HepG2 (cell line): ENCODE measurements around the gene PKD2L2. TPM values are rescaled to one million over a fixed set of nuclear protein-coding genes. Genes with fewer than 3 reads are reported as not detected.
A peak's percentile ranks its signal among the peaks of the same experiment; 100 is the strongest.

Experiments used
- ATAC-seq: fragments of 200-7000 bp; cut with Tn5 transposase; 3 replicates; pipeline ENCODE4 v1.9.1; 2020; ENCODE audit warnings: mild to moderate bottlenecking, moderate library complexity
- BruUV-seq: library from RNA; stranded (reverse); fragments of 400-500 nt; replicated peaks from 2 replicates; lab custom pipeline; 2021; lab: Mats Ljungman, UMichigan
- CTCF ChIA-PET: fragments of 300-600 bp; formaldehyde crosslinking; extraction: SDS; loops from one replicate; lab custom pipeline; 2021; ENCODE audit warnings: low total read pairs, inconsistent platforms, low intra/inter-chr PET ratio; lab: Yijun Ruan, JAX
- POLR2A ChIA-PET: fragments of 350-600 bp; sonication (Branson Sonifier 250); formaldehyde crosslinking; loops from one replicate; lab custom pipeline; 2020; ENCODE audit warnings: antibody characterized with exemption, inconsistent platforms; lab: Yijun Ruan, JAX
- DNase-seq: peaks from one replicate; pipeline ENCODE4 v3.0.0-alpha.2; 2015; ENCODE audit warnings: low spot score
- FAIRE-seq: peaks from 3 replicates; lab custom pipeline; 2011; peaks lifted over from hg19 to GRCh38; lab: Jason Lieb, UNC
- H2AFZ ChIP-seq: one replicate; pipeline ENCODE4 v1.6.1; 2011; ENCODE audit warnings: low read length, inconsistent platforms
- H3K27ac ChIP-seq: fragments of 300-600 bp; 3 replicates; pipeline ENCODE4 v1.8.0; 2011; ENCODE audit warnings: mixed run types, mild to moderate bottlenecking, mixed read lengths, low read length, inconsistent platforms; ENCODE audit not compliant: insufficient read depth; ENCODE audit errors: extremely low read length
- H3K27me3 ChIP-seq, 2 experiments: fragments of 200-600 bp in 1 of 2; 2 replicates in 1 of 2; 3 replicates in 1 of 2; pipeline versions ENCODE4 v1.6.0 to v1.8.0; 2011; ENCODE audit warnings: low read length in 2 of 2, mild to moderate bottlenecking in 2 of 2, moderate library complexity in 2 of 2, inconsistent platforms in 1 of 2; ENCODE audit not compliant: insufficient read depth in 2 of 2, control insufficient read depth in 1 of 2
- H3K36me3 ChIP-seq, 2 experiments: fragments of 200-600 bp in 1 of 2; replicated peaks in 1 of 2; 2 replicates in 1 of 2; 3 replicates in 1 of 2; pipeline versions ENCODE4 v1.5.1 to v1.8.0; 2011; ENCODE audit warnings: low read length in 2 of 2, inconsistent platforms in 1 of 2; ENCODE audit not compliant: insufficient read depth in 2 of 2, control insufficient read depth in 1 of 2
- H3K4me1 ChIP-seq: 2 replicates; pipeline ENCODE4 v1.5.1; 2012; ENCODE audit warnings: low read length, inconsistent platforms; ENCODE audit not compliant: insufficient read depth
- H3K4me2 ChIP-seq: 2 replicates; pipeline ENCODE4 v1.6.0; 2011; ENCODE audit warnings: low read depth, low read length, inconsistent platforms
- H3K4me3 ChIP-seq, 3 experiments: fragments of 200-600 bp in 1 of 3; sonication (generic), shearing (Covaris generic) in 1 of 3; replicated peaks in 1 of 3; 2 replicates each; pipeline ENCODE4 v1.5.1; 2011 to 2016; ENCODE audit warnings: low read length in 3 of 3, inconsistent platforms in 2 of 3, low read depth in 2 of 3, mild to moderate bottlenecking in 2 of 3, control low read depth in 1 of 3, mixed read lengths in 1 of 3; ENCODE audit not compliant: insufficient read depth in 1 of 3
- H3K79me2 ChIP-seq: one replicate; pipeline ENCODE4 v1.6.1; 2011; ENCODE audit warnings: low read length, inconsistent platforms; ENCODE audit not compliant: insufficient read depth
- H3K9ac ChIP-seq: 2 replicates; pipeline ENCODE4 v1.6.0; 2011; ENCODE audit warnings: mild to moderate bottlenecking, low read depth, low read length, inconsistent platforms; ENCODE audit not compliant: insufficient read depth
- H3K9me3 ChIP-seq: 2 replicates; pipeline ENCODE4 v1.5.1; 2012; ENCODE audit warnings: mild to moderate bottlenecking, low read length
- H4K20me1 ChIP-seq: 2 replicates; pipeline ENCODE4 v1.6.0; 2011; ENCODE audit warnings: inconsistent platforms, mild to moderate bottlenecking, low read length, moderate library complexity; ENCODE audit not compliant: insufficient read depth
- DNMT1 ChIP-seq: sonication (generic); formaldehyde crosslinking; IDR thresholded peaks from 2 replicates; pipeline ENCODE4 v1.5.1; 2020; ENCODE audit warnings: mild to moderate bottlenecking, missing genetic modification reagents
- ELF1 ChIP-seq: sonication (generic); formaldehyde crosslinking; IDR thresholded peaks from 2 replicates; pipeline ENCODE4 v1.4.0; 2020; ENCODE audit warnings: missing genetic modification reagents
- HNF4A ChIP-seq: sonication (generic); formaldehyde crosslinking; IDR thresholded peaks from 2 replicates; pipeline ENCODE4 v1.4.0; 2020; ENCODE audit warnings: missing genetic modification reagents
- MAF1 ChIP-seq: sonication (generic); formaldehyde crosslinking; IDR thresholded peaks from 2 replicates; pipeline ENCODE4 v1.5.0; 2020; ENCODE audit warnings: missing genetic modification reagents, borderline replicate concordance
- MAFF ChIP-seq: IDR thresholded peaks from 2 replicates; pipeline ENCODE4 v1.6.1; 2011; ENCODE audit warnings: low read depth, low read length, improper control_type of control experiment
- MTA1 ChIP-seq: sonication (generic); formaldehyde crosslinking; IDR thresholded peaks from 2 replicates; pipeline ENCODE4 v1.4.0; 2020; ENCODE audit warnings: missing genetic modification reagents, mild to moderate bottlenecking, borderline replicate concordance
- NR3C1 ChIP-seq: sonication (generic); formaldehyde crosslinking; IDR thresholded peaks from 2 replicates; pipeline ENCODE4 v1.4.0; 2020; ENCODE audit warnings: missing genetic modification reagents
- ZMYM3 ChIP-seq: sonication (generic); formaldehyde crosslinking; IDR thresholded peaks from 2 replicates; pipeline ENCODE4 v1.5.1; 2020; ENCODE audit warnings: mild to moderate bottlenecking, missing genetic modification reagents
- ZNF468 ChIP-seq: sonication (generic); formaldehyde crosslinking; IDR thresholded peaks from 2 replicates; pipeline ENCODE4 v1.8.0; 2022; ENCODE audit warnings: mild to moderate bottlenecking, moderate library complexity, missing genetic modification reagents
- ZNF549 ChIP-seq: sonication (generic); formaldehyde crosslinking; IDR thresholded peaks from 2 replicates; pipeline ENCODE4 v1.5.0; 2020; ENCODE audit warnings: missing genetic modification reagents
- ZSCAN29 ChIP-seq: sonication (generic); formaldehyde crosslinking; conservative IDR thresholded peaks from 2 replicates; pipeline ENCODE4 v1.4.0; 2020; ENCODE audit warnings: mild to moderate bottlenecking, missing genetic modification reagents
- WGBS: methylation state at CpG from one replicate; pipeline ENCODE4 v1.1.6; 2017; ENCODE audit warnings: low lambda C conversion rate; 5-methylcytosine and 5-hydroxymethylcytosine counted together
- in situ Hi-C: cut with HindIII; loops from 2 replicates; pipeline ENCODE4 v1.10.0; 2017; ENCODE audit warnings: low pct_unique_long_range_greater_than_20kb; ENCODE audit not compliant: extremely low pct_ligation_motif_present
- intact Hi-C: fragments of 100-400 bp; cut with micrococcal nuclease; formaldehyde crosslinking; loops from one replicate; pipeline ENCODE4 v1.10.0; 2022; ENCODE audit not compliant: unreplicated experiment
- polyA plus RNA-seq, 8 experiments: library from polyadenylated mRNA; depleted of rRNA in 3 of 8; stranded (reverse) in 7 of 8; unstranded in 1 of 8; fragments of >200 nt; fragmentation: Illumina TruSeq in 4 of 8; extraction: Trizol in 4 of 8; gene quantifications; 2 replicates each; pipeline versions ENCODE4 v1.2.1 to v1.2.3, GENCODE V29; 2011 to 2016; ENCODE audit warnings: low read depth in 4 of 8, missing spikeins in 1 of 8, mixed read lengths in 1 of 8; ENCODE audit not compliant: insufficient read depth in 1 of 8
- total RNA-seq, 5 experiments: library from RNA; depleted of rRNA; stranded (reverse); fragments of >200 nt; fragmentation: Illumina TruSeq; extraction: Trizol; gene quantifications; 2 replicates each; pipeline ENCODE4 v1.2.3, GENCODE V29; 2016; ENCODE audit warnings: low read depth in 1 of 5
- TF ChIP-seq, protein P1 (sequence below): sonication (generic); formaldehyde crosslinking; IDR thresholded peaks from 2 replicates; pipeline ENCODE4 v1.4.0; 2020; ENCODE audit warnings: missing genetic modification reagents, borderline replicate concordance
- TF ChIP-seq, protein P2 (sequence below): sonication (generic); formaldehyde crosslinking; IDR thresholded peaks from 2 replicates; pipeline ENCODE4 v1.4.0; 2020; ENCODE audit warnings: missing genetic modification reagents
- TF ChIP-seq, protein P3 (sequence below): sonication (generic); formaldehyde crosslinking; IDR thresholded peaks from 2 replicates; pipeline ENCODE4 v1.4.0; 2020; ENCODE audit warnings: low read depth, mild to moderate bottlenecking, missing genetic modification reagents
- TF ChIP-seq, protein P4 (sequence below): sonication (generic); formaldehyde crosslinking; IDR thresholded peaks from 2 replicates; pipeline ENCODE4 v1.4.0; 2020; ENCODE audit warnings: missing genetic modification reagents, borderline replicate concordance

PKD2L2 gene
- total and polyA plus RNA-seq, 2 of the 13 experiments (the other 11 are each of a cell fraction or from before 2014, with no cell fraction given), result not detected

DNA sequence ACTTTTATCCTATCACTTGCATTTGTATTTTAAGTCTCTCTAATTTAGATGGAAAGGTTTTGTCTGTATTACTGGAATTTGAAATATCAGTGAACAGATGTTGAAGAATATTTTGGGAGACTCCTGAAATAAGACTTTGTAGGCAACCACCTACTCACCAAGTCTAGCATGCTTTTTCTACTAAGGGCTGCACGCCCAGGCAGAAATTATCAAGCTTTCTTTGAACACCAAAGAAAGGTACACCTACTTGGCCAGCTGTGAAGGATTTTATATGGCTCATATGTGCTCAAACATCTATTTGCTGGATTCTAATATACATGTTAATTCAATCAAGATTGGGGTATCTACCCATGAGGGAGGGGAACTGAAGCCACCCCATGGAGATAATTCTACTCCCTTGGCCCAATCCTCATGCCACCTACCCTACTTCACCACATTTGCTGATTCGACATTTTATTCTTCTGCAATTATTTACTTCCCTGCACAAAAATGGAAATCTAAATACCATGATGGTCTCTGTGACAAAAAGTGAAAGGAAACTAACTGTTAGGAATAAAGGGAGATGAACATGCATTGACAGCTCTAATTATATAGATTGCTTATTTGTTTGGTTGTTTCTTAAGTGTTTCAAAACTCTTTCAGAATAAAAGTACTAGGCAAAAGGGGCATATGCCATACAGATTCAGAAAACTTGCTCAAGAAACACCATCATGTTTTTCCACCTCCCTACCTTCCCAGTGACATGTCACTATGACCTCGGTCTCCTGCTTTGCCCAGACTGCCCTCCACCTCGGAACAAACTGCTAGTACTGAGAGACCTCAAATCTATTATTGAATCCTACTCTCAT is 22.5 kb upstream of the PKD2L2 start (continued):
- TF ChIP-seq, protein P1, sequence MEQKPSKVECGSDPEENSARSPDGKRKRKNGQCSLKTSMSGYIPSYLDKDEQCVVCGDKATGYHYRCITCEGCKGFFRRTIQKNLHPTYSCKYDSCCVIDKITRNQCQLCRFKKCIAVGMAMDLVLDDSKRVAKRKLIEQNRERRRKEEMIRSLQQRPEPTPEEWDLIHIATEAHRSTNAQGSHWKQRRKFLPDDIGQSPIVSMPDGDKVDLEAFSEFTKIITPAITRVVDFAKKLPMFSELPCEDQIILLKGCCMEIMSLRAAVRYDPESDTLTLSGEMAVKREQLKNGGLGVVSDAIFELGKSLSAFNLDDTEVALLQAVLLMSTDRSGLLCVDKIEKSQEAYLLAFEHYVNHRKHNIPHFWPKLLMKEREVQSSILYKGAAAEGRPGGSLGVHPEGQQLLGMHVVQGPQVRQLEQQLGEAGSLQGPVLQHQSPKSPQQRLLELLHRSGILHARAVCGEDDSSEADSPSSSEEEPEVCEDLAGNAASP (CRISPR knock-in tag), result no peak
- TF ChIP-seq, protein P2, sequence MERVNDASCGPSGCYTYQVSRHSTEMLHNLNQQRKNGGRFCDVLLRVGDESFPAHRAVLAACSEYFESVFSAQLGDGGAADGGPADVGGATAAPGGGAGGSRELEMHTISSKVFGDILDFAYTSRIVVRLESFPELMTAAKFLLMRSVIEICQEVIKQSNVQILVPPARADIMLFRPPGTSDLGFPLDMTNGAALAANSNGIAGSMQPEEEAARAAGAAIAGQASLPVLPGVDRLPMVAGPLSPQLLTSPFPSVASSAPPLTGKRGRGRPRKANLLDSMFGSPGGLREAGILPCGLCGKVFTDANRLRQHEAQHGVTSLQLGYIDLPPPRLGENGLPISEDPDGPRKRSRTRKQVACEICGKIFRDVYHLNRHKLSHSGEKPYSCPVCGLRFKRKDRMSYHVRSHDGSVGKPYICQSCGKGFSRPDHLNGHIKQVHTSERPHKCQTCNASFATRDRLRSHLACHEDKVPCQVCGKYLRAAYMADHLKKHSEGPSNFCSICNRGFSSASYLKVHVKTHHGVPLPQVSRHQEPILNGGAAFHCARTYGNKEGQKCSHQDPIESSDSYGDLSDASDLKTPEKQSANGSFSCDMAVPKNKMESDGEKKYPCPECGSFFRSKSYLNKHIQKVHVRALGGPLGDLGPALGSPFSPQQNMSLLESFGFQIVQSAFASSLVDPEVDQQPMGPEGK, result no peak
- peak; percentile 96 for TF ChIP-seq MAFF

DNA sequence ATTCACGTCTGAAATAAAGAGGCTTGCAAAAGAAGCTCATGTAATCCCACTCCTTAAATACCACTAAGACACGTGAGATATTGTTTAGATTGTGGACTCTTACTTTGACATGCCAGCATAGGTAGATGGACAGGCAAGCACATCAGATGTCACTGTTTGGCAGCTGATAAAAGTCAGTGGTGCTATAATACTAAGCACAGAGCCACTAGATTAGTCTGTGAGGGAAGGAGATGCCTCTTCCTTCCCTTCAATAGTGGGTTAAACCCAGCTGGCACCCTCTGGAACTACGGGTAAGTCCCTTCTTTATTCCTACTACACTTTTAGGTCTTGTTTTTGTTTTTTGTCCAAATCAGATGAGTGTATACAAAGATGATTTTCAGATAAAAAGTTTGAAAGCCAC is 21.6 kb upstream of the PKD2L2 start, which contains the start of gene MYOT:
MYOT (plus strand) TSS at position 197 of the 400 bp plus-strand sequence. CDS start 2,792 bp downstream, outside the sequence.
- ATAC-seq (no peak), FAIRE-seq (no peak), DNase-seq (no peak)
- WGBS, result 4% methylated on average over 3 of the region's 3 CpGs
- Histone ChIP-seq H3K36me3 (no peaks in the 10 kb centered on the region), H3K4me1 (no peaks in the 10 kb centered on the region), H3K9me3 (no peaks in the 10 kb centered on the region), H3K4me3 (no peak within 1 kb of the TSS), H3K79me2 (no peaks in the 10 kb centered on the region), H3K4me2 (no peak within 1 kb of the TSS), H4K20me1 (no peaks in the 10 kb centered on the region), H3K9ac (no peak within 1 kb of the TSS), H3K27ac (no peak within 1 kb of the TSS), H3K27me3 (no peaks in the 10 kb centered on the region; a peak in 1 of 5 replicates), H2AFZ (no peak within 1 kb of the TSS)
- ChIA-PET CTCF (no interaction called here), POLR2A (no interaction called here)
- intact Hi-C loops, result no loop called here
- in situ Hi-C loops, result no loop called here
- no TSS peak for BruUV-seq
- no peak for TF ChIP-seq MAF1 (CRISPR knock-in tag)
- no peak for TF ChIP-seq ZMYM3 (CRISPR knock-in tag)
- no peak for TF ChIP-seq ZNF549
- TF ChIP-seq ZSCAN29, result no peak
- TF ChIP-seq, protein P3, sequence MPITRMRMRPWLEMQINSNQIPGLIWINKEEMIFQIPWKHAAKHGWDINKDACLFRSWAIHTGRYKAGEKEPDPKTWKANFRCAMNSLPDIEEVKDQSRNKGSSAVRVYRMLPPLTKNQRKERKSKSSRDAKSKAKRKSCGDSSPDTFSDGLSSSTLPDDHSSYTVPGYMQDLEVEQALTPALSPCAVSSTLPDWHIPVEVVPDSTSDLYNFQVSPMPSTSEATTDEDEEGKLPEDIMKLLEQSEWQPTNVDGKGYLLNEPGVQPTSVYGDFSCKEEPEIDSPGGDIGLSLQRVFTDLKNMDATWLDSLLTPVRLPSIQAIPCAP, result no peak
- no peak for TF ChIP-seq MTA1 (CRISPR knock-in tag)
- no peak for TF ChIP-seq ZNF468
- TF ChIP-seq HNF4A (CRISPR knock-in tag), result no peak
- TF ChIP-seq, protein P4, sequence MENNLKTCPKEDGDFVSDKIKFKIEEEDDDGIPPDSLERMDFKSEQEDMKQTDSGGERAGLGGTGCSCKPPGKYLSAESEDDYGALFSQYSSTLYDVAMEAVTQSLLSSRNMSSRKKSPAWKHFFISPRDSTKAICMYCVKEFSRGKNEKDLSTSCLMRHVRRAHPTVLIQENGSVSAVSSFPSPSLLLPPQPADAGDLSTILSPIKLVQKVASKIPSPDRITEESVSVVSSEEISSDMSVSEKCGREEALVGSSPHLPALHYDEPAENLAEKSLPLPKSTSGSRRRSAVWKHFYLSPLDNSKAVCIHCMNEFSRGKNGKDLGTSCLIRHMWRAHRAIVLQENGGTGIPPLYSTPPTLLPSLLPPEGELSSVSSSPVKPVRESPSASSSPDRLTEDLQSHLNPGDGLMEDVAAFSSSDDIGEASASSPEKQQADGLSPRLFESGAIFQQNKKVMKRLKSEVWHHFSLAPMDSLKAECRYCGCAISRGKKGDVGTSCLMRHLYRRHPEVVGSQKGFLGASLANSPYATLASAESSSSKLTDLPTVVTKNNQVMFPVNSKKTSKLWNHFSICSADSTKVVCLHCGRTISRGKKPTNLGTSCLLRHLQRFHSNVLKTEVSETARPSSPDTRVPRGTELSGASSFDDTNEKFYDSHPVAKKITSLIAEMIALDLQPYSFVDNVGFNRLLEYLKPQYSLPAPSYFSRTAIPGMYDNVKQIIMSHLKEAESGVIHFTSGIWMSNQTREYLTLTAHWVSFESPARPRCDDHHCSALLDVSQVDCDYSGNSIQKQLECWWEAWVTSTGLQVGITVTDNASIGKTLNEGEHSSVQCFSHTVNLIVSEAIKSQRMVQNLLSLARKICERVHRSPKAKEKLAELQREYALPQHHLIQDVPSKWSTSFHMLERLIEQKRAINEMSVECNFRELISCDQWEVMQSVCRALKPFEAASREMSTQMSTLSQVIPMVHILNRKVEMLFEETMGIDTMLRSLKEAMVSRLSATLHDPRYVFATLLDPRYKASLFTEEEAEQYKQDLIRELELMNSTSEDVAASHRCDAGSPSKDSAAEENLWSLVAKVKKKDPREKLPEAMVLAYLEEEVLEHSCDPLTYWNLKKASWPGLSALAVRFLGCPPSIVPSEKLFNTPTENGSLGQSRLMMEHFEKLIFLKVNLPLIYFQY (CRISPR knock-in tag), result no peak
- TF ChIP-seq DNMT1 (CRISPR knock-in tag), result no peak
- no peak for TF ChIP-seq NR3C1 (CRISPR knock-in tag)
- TF ChIP-seq ELF1, result no peak
